GM20000 (cell line): ENCODE results near the gene NOL11.
"Not testable (repeated sequence)": the region's sequence is repeated elsewhere in the genome, so short reads cannot be mapped to it uniquely, and the experiment has no call there.

Experiments
- DNase-seq: peaks from one replicate; pipeline ENCODE4 v3.0.0; 2012; ENCODE audit warnings: low spot score
- CTCF ChIP-seq: IDR thresholded peaks from 2 replicates; pipeline ENCODE4 v1.5.1; 2012; ENCODE audit warnings: mild to moderate bottlenecking, control low read depth; ENCODE audit errors: extremely low read depth, missing control alignments

The NOL11 gene

DNA sequence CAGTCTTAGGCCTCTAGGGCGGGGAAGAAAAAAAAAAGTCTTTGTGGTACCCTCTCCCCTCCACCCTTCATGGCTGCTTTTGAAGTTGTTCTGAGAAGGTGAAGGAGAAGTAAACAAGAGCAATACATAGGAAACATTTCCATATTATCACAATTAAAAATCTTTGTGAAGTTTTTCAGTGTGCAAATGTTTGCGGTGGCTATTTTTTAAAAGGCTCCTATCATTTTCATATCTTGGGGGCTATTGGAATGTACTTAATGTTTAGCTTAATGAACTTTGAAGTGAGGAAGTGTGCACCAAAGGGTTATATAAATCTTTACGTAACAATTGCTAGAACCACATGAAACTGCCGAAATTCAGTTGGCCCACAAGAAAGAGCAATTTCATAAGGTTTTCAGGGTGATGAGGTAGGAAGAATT, 7.6 kb downstream of the NOL11 start:
- DNase-seq: no peak
- no peak for TF ChIP-seq CTCF

DNA sequence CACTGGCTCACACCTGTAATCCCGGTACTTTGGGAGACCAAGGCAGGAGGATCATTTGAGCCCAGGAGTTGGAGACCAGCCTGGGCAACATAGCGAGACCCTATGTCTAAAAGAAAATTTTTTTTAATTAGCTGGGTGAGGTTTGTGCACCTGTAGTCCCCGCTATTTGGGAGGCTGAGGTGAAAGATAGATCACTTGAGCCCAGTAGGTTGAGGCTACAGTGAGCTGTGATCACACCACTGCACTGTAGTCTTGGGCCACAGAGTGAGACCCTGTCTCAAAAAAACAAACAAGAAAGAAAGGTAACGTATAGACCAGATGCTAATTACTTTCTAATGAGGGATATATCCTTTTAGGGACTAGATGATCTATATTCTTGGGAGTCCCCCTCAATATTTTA, 8.1 kb downstream of the NOL11 start:
- no peak for DNase-seq
- TF ChIP-seq CTCF: no peak

- not testable (repeated sequence) for DNase-seq
Observed at GRCh38 chr17:67727152-67728039, 9.7 kb downstream of the NOL11 start.

GRCh38 chr17:67729903-67730302, 12.2 kb downstream of the NOL11 start:
- DNase-seq: no peak
- no peak for TF ChIP-seq CTCF

GRCh38 chr17:67730731-67731130, 13.0 kb downstream of the NOL11 start:
- no peak for TF ChIP-seq CTCF

DNA sequence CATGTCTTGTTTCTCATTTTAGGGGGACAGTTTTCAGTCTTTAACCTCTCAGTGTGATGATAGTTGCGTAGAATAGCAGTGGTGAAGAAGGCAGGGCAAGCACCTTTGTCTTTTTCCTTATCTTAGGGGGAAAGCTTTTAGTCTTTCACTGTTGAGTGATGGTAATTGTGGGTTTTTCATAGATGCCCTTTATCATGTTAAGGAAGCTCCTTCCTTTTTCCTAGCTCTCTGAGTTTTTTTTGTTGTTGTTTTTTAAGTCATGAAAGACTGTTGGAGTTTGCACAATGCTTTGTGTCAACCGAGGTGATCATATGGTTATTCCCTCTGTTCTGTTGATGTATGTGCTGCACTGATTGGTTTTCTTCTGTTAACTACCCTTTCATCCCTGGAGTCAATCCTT, 15.7 kb downstream of the NOL11 start:
- DNase-seq: no peak
- TF ChIP-seq CTCF: no peak

More at GRCh38 chr17:67730731-67731130, 13.0 kb downstream of the NOL11 start:
- no peak for DNase-seq

GRCh38 chr17:67737145-67737544, 19.4 kb downstream of the NOL11 start:
- DNase-seq: no peak
- TF ChIP-seq CTCF: no peak

GRCh38 chr17:67742025-67742424, 24.3 kb downstream of the NOL11 start:
- DNase-seq: no peak
- TF ChIP-seq CTCF: no peak
